ENCODE measurements around the gene PRUNE1. TPM values are rescaled to one million over a fixed set of nuclear protein-coding genes. Genes with fewer than 3 reads are reported as not detected.

Gene PRUNE1
- total and polyA plus RNA-seq, 11 donors: 15.1 to 65.3 (median 39.8) TPM

- ATAC-seq (no peak), DNase-seq (no peak)
- Histone ChIP-seq H3K9me3 (no peaks in the 10 kb centered on the region), H3K27me3 (no peaks in the 10 kb centered on the region), H3K4me1 (peaks cover 0 to 23% (median 10%) of the 10 kb centered on the region in 12 donors), H3K27ac (peak overlapping the region in 10 of 12 donors; percentile 92 to 100 (median 99)), H3K36me3 (peaks cover 0 to 10% (median 6%) of the 10 kb centered on the region in 9 donors), H3K4me3 (no peak overlapping the region)
- WGBS, 4 donors: 80 to 85% (median 83%) methylated on average over 5 of the region's 5 CpGs
- intact Hi-C loops (cut with DNase I): no loop called here
- TF ChIP-seq CTCF (IDR thresholded peaks at IDR 0.05) (no peak), POLR2A (IDR thresholded peaks at IDR 0.05) (no peak)
These were observed 60.8 kb downstream of the PRUNE1 start for GRCh38 chr1:151069103-151069486.

GRCh38 chr1:151070474-151071276 lies 62.4 kb downstream of the PRUNE1 start, which contains the start of gene GABPB2:
GABPB2 (plus strand) TSS chr1:151070761; CDS start chr1:151088190, 17,429 bp downstream.
- Histone ChIP-seq H3K36me3 (peaks cover 0 to 23% (median 7%) of the 10 kb centered on the region in 9 donors), H3K4me3 (peak within 1 kb of the TSS; percentile 44 to 98 (median 81)), H3K27me3 (no peaks in the 10 kb centered on the region), H3K27ac (peak within 1 kb of the TSS; percentile 92 to 100 (median 99)), H3K4me1 (peaks cover 0 to 23% (median 10%) of the 10 kb centered on the region in 12 donors), H3K9me3 (no peaks in the 10 kb centered on the region)
- peak; percentile 88 to 99 (median 92) for TF ChIP-seq CTCF (IDR thresholded peaks at IDR 0.05)
- TF ChIP-seq POLR2A (IDR thresholded peaks at IDR 0.05): peak in 1 of 2 donors; percentile 35
- intact Hi-C loops (cut with DNase I): loop anchor here in 3 of 10 donors (2.0 to 5.0 kb wide), 3 partner anchors 48 to 63 kb away; partner anchors contain the start of genes MINDY1 (in 1 of the 3) and PRUNE1 (in 1 of the 3)
- ATAC-seq: peak; percentile 92 to 96 (median 94)
- 0% methylated on average over 45 to 50 of the region's 50 CpGs for WGBS, 4 donors
- peak; percentile 94 to 97 (median 95) for DNase-seq

- Histone ChIP-seq H3K4me3 (no peak overlapping the region), H3K27ac (peak overlapping the region in 8 of 12 donors; percentile 17 to 100 (median 99)), H3K4me1 (peaks cover 0 to 23% (median 10%) of the 10 kb centered on the region in 12 donors), H3K36me3 (peaks cover 0 to 27% (median 7%) of the 10 kb centered on the region in 9 donors), H3K27me3 (no peaks in the 10 kb centered on the region), H3K9me3 (no peaks in the 10 kb centered on the region)
- no peak for DNase-seq
- TF ChIP-seq CTCF (IDR thresholded peaks at IDR 0.05): peak in 2 of 12 donors; percentile 1 to 10
- TF ChIP-seq POLR2A (IDR thresholded peaks at IDR 0.05): no peak
- WGBS, 4 donors: 83 to 86% (median 84%) methylated on average over 13 of the region's 13 CpGs
- intact Hi-C loops (cut with DNase I): loop anchor here in 2 of 10 donors (5.0 kb wide), 2 partner anchors 50 to 65 kb away; partner anchors contain the start of genes MINDY1 (in 1 of the 2) and PRUNE1 (in 1 of the 2)
- no peak for ATAC-seq
These were observed 64.0 kb downstream of the PRUNE1 start for GRCh38 chr1:151072224-151072623.

Other genes with a start within 250 kb of the PRUNE1 start
- gene CTSS, start 242.7 kb upstream of the PRUNE1 start, total RNA-seq: 100 to 1,000 TPM in 2 of 9 donors, 10 to 100 TPM in 5, 1 to 10 TPM in 2; 5.8 to 306 (median 16.9) TPM
- 10 to 100 TPM in 1 of 2 donors, 1 to 10 TPM in 1; 3.9 to 10.2 TPM for gene CTSS, start 242.7 kb upstream of the PRUNE1 start, polyA plus RNA-seq
- gene CTSK, start 200.2 kb upstream of the PRUNE1 start, total RNA-seq: 10 to 100 TPM in 2 of 9 donors, 1 to 10 TPM in 7; 2.1 to 17.9 (median 6.1) TPM
- gene CTSK, start 200.2 kb upstream of the PRUNE1 start, polyA plus RNA-seq: 1 to 10 TPM; 2.1 to 2.4 TPM
- 10 to 100 TPM; 22.2 to 45.0 (median 32.0) TPM for gene ARNT, start 131.8 kb upstream of the PRUNE1 start, total RNA-seq
- gene ARNT, start 131.8 kb upstream of the PRUNE1 start, polyA plus RNA-seq: 10 to 100 TPM; 10.3 to 18.2 TPM
- gene CTXND2, start 121.3 kb upstream of the PRUNE1 start, total RNA-seq: not detected
- gene CTXND2, start 121.3 kb upstream of the PRUNE1 start, polyA plus RNA-seq: not detected
- gene SETDB1, start 82.1 kb upstream of the PRUNE1 start, total RNA-seq: 10 to 100 TPM; 12.5 to 28.0 (median 17.5) TPM
- 10 to 100 TPM; 12.7 to 12.9 TPM for gene SETDB1, start 82.1 kb upstream of the PRUNE1 start, polyA plus RNA-seq
- 100 to 1,000 TPM in 2 of 9 donors, 10 to 100 TPM in 7; 51.7 to 113 (median 76.1) TPM for gene CERS2, start 33.6 kb upstream of the PRUNE1 start, total RNA-seq
- gene CERS2, start 33.6 kb upstream of the PRUNE1 start, polyA plus RNA-seq: 10 to 100 TPM; 72.0 to 94.1 TPM
- gene ANXA9, start 26.2 kb upstream of the PRUNE1 start, total RNA-seq: 1 to 10 TPM in 1 of 9 donors, under 1 TPM in 3, not detected in 5; 0.12 to 2.0 (median 0.35) TPM
- under 1 TPM in 1 of 2 donors, not detected in 1; 0.19 TPM for gene ANXA9, start 26.2 kb upstream of the PRUNE1 start, polyA plus RNA-seq
- gene MINDY1, start 1.5 kb upstream of the PRUNE1 start, total RNA-seq: 10 to 100 TPM; 37.6 to 98.4 (median 54.2) TPM
- 10 to 100 TPM; 18.5 to 20.4 TPM for gene MINDY1, start 1.5 kb upstream of the PRUNE1 start, polyA plus RNA-seq
- under 1 TPM in 7 of 9 donors, not detected in 2; 0.09 to 0.59 (median 0.38) TPM for gene BNIPL, start 28.1 kb downstream of the PRUNE1 start, total RNA-seq
- under 1 TPM; 0.07 to 0.65 TPM for gene BNIPL, start 28.1 kb downstream of the PRUNE1 start, polyA plus RNA-seq
- 10 to 100 TPM in 3 of 9 donors, 1 to 10 TPM in 6; 7.1 to 14.2 (median 8.0) TPM for gene C1orf56, start 39.3 kb downstream of the PRUNE1 start, total RNA-seq
- gene C1orf56, start 39.3 kb downstream of the PRUNE1 start, polyA plus RNA-seq: 1 to 10 TPM; 6.3 to 7.5 TPM
- 10 to 100 TPM; 21.7 to 65.9 (median 28.2) TPM for gene CDC42SE1, start 51.2 kb downstream of the PRUNE1 start, total RNA-seq
- gene CDC42SE1, start 51.2 kb downstream of the PRUNE1 start, polyA plus RNA-seq: 10 to 100 TPM; 20.3 to 37.8 TPM
- gene MLLT11, start 51.9 kb downstream of the PRUNE1 start, total RNA-seq: 10 to 100 TPM in 7 of 9 donors, 1 to 10 TPM in 2; 4.8 to 54.1 (median 20.5) TPM
- 10 to 100 TPM in 1 of 2 donors, 1 to 10 TPM in 1; 5.4 to 23.4 TPM for gene MLLT11, start 51.9 kb downstream of the PRUNE1 start, polyA plus RNA-seq
- 10 to 100 TPM in 8 of 9 donors, 1 to 10 TPM in 1; 5.9 to 15.2 (median 11.7) TPM for gene GABPB2, start 62.3 kb downstream of the PRUNE1 start, total RNA-seq
- gene GABPB2, start 62.3 kb downstream of the PRUNE1 start, polyA plus RNA-seq: 1 to 10 TPM; 4.6 to 8.9 TPM
- gene SEMA6C, start 138.2 kb downstream of the PRUNE1 start, total RNA-seq: 10 to 100 TPM; 36.4 to 97.1 (median 50.8) TPM
- 10 to 100 TPM; 16.4 to 85.0 TPM for gene SEMA6C, start 138.2 kb downstream of the PRUNE1 start, polyA plus RNA-seq
- 1 to 10 TPM in 6 of 9 donors, under 1 TPM in 3; 0.49 to 7.9 (median 1.3) TPM for gene TNFAIP8L2, start 148.2 kb downstream of the PRUNE1 start, total RNA-seq
- 1 to 10 TPM; 1.6 to 2.0 TPM for gene TNFAIP8L2, start 148.2 kb downstream of the PRUNE1 start, polyA plus RNA-seq
- 10 to 100 TPM; 10.1 to 26.8 (median 13.0) TPM for gene LYSMD1, start 157.5 kb downstream of the PRUNE1 start, total RNA-seq
- gene LYSMD1, start 157.5 kb downstream of the PRUNE1 start, polyA plus RNA-seq: 10 to 100 TPM in 1 of 2 donors, 1 to 10 TPM in 1; 6.8 to 14.7 TPM
- 10 to 100 TPM; 11.5 to 28.4 (median 17.5) TPM for gene SCNM1, start 157.7 kb downstream of the PRUNE1 start, total RNA-seq
- 10 to 100 TPM; 33.0 to 44.4 TPM for gene SCNM1, start 157.7 kb downstream of the PRUNE1 start, polyA plus RNA-seq
- gene TMOD4, start 167.5 kb downstream of the PRUNE1 start, total RNA-seq: under 1 TPM in 3 of 9 donors, not detected in 6; 0.37 to 0.61 (median 0.50) TPM
- not detected for gene TMOD4, start 167.5 kb downstream of the PRUNE1 start, polyA plus RNA-seq
- 10 to 100 TPM; 29.6 to 49.1 (median 38.1) TPM for gene VPS72, start 181.7 kb downstream of the PRUNE1 start, total RNA-seq
- 10 to 100 TPM; 31.2 to 41.6 TPM for gene VPS72, start 181.7 kb downstream of the PRUNE1 start, polyA plus RNA-seq
- 10 to 100 TPM; 28.1 to 48.8 (median 37.0) TPM for gene PIP5K1A, start 190.1 kb downstream of the PRUNE1 start, total RNA-seq
- gene PIP5K1A, start 190.1 kb downstream of the PRUNE1 start, polyA plus RNA-seq: 10 to 100 TPM; 20.5 to 26.1 TPM
- gene PSMD4, start 246.3 kb downstream of the PRUNE1 start, total RNA-seq: 100 to 1,000 TPM; 127 to 181 (median 138) TPM
- 100 to 1,000 TPM; 205 to 231 TPM for gene PSMD4, start 246.3 kb downstream of the PRUNE1 start, polyA plus RNA-seq